Posterior vena cava (tissue), 2 donors: Measurements from ENCODE around the gene OAT. TPM values are rescaled to one million over a fixed set of nuclear protein-coding genes. Genes with fewer than 3 reads are reported as not detected.
"Not testable (repeated sequence)": the region's sequence is repeated elsewhere in the genome, so short reads cannot be mapped to it uniquely, and the experiment has no call there.

Source experiments
- DNase-seq: peaks from one replicate; pipeline ENCODE4 v3.0.0-alpha.2; 2020; ENCODE audit warnings: low spot score
- intact Hi-C, 2 donors: fragments of 100-400 bp; cut with DNase I; formaldehyde crosslinking; loops; one replicate each; pipeline versions ENCODE4 v1.14.1 to v1.14.2; 2022 to 2023
- total RNA-seq, 2 donors: library from RNA; stranded (reverse); fragmentation: NEBNext Ultra II Directional; extraction: Animal tissue kit (Norgen Biotek cat#: 25700); gene quantifications; one replicate each; pipeline ENCODE4 v1.2.1, GENCODE V29; 2021
- donor health status: DM: yes; HTN: yes; CAD: no.
- donor health status: DM: yes; HTN: yes; CAD: no.

Gene OAT
- total RNA-seq, 2 donors from 2014 or later, result 89.5 to 113 TPM

- intact Hi-C loops, result loop anchor here in 1 of 2 donors (5.0 kb wide), 1 partner anchor 883 kb away; no protein-coding TSS in a partner anchor
- peak; percentile 70 for DNase-seq
These were observed 30.7 kb upstream of the OAT start for GRCh38 chr10:124449170-124450011.

- peak; percentile 69 for DNase-seq
- intact Hi-C loops, result no loop called here
These were observed 30.0 kb upstream of the OAT start for GRCh38 chr10:124448696-124449169.

GRCh38 chr10:124447751-124448466, 29.2 kb upstream of the OAT start:
- intact Hi-C loops, result no loop called here
- DNase-seq, result peak; percentile 72

- intact Hi-C loops, result no loop called here
- peak; percentile 61 for DNase-seq
These were observed 28.4 kb upstream of the OAT start for GRCh38 chr10:124446830-124447750.

GRCh38 chr10:124441694-124442093, 23.0 kb upstream of the OAT start:
- intact Hi-C loops, DNase-seq: not testable (repeated sequence)

- DNase-seq, result no peak
- intact Hi-C loops, result no loop called here
These were observed 17.5 kb upstream of the OAT start for GRCh38 chr10:124436191-124436638.

- intact Hi-C loops, DNase-seq: not testable (repeated sequence)
These were observed 17.0 kb upstream of the OAT start for GRCh38 chr10:124435683-124436082.

- intact Hi-C loops, result no loop called here
- DNase-seq, result no peak
These were observed 14.7 kb upstream of the OAT start for GRCh38 chr10:124433461-124433860.

- intact Hi-C loops, result no loop called here
These were observed 11.4 kb upstream of the OAT start for GRCh38 chr10:124430077-124430476.

GRCh38 chr10:124429576-124429975, 10.9 kb upstream of the OAT start:
- intact Hi-C loops, result no loop called here
- no peak for DNase-seq

More at GRCh38 chr10:124430077-124430476, 11.4 kb upstream of the OAT start:
- no peak for DNase-seq

- intact Hi-C loops, result no loop called here
- no peak for DNase-seq
These were observed 9.6 kb upstream of the OAT start for GRCh38 chr10:124428207-124428777.

- intact Hi-C loops, result no loop called here
- no peak for DNase-seq
These were observed 6.7 kb upstream of the OAT start for GRCh38 chr10:124425227-124425962.

- intact Hi-C loops, result no loop called here
- DNase-seq, result no peak
These were observed 5.1 kb upstream of the OAT start for GRCh38 chr10:124423813-124424212.

GRCh38 chr10:124422742-124423141, 4.0 kb upstream of the OAT start:
- DNase-seq, result no peak
- intact Hi-C loops, result no loop called here

- intact Hi-C loops, result no loop called here
- DNase-seq, result no peak
These were observed 1.5 kb upstream of the OAT start for GRCh38 chr10:124420254-124420653.

- intact Hi-C loops, result no loop called here
These were observed 912 bp upstream of the OAT start for GRCh38 chr10:124419635-124420034.

GRCh38 chr10:124417895-124418725, 613 bp downstream of the OAT start:
- intact Hi-C loops, result loop anchor here in 1 of 2 donors (1.0 kb wide), 1 partner anchor 43 kb away; the partner anchor contains the start of gene LHPP
- DNase-seq, result peak; percentile 89

More at GRCh38 chr10:124419635-124420034, 912 bp upstream of the OAT start:
- DNase-seq, result no peak
